Coronary artery (tissue), 2 donors: ENCODE data around the gene RAD17.

Source experiments
- DNase-seq: peaks from one replicate; pipeline ENCODE4 v3.0.0-alpha.2; 2017; ENCODE audit warnings: low spot score
- H3K27ac ChIP-seq, 2 donors: fragments of 200-600 bp; sonication (generic); one replicate each; pipeline ENCODE4 v1.5.1; 2016 to 2019
- H3K4me3 ChIP-seq: fragments of 200-600 bp; sonication (generic); 2 replicates; pipeline ENCODE4 v1.5.1; 2016; ENCODE audit warnings: mild to moderate bottlenecking, moderate library complexity
- TF ChIP-seq, protein P1 (sequence below): fragments of 200-600 bp; sonication (generic); IDR thresholded peaks from one replicate; pipeline ENCODE4 v1.5.1; 2019; ENCODE audit warnings: antibody characterized with exemption

Gene RAD17

GRCh38 chr5:69335341-69335935 is 34.2 kb upstream of the RAD17 start:
- TF ChIP-seq, protein P1, sequence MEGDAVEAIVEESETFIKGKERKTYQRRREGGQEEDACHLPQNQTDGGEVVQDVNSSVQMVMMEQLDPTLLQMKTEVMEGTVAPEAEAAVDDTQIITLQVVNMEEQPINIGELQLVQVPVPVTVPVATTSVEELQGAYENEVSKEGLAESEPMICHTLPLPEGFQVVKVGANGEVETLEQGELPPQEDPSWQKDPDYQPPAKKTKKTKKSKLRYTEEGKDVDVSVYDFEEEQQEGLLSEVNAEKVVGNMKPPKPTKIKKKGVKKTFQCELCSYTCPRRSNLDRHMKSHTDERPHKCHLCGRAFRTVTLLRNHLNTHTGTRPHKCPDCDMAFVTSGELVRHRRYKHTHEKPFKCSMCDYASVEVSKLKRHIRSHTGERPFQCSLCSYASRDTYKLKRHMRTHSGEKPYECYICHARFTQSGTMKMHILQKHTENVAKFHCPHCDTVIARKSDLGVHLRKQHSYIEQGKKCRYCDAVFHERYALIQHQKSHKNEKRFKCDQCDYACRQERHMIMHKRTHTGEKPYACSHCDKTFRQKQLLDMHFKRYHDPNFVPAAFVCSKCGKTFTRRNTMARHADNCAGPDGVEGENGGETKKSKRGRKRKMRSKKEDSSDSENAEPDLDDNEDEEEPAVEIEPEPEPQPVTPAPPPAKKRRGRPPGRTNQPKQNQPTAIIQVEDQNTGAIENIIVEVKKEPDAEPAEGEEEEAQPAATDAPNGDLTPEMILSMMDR, result no peak
- no peak for DNase-seq

DNA sequence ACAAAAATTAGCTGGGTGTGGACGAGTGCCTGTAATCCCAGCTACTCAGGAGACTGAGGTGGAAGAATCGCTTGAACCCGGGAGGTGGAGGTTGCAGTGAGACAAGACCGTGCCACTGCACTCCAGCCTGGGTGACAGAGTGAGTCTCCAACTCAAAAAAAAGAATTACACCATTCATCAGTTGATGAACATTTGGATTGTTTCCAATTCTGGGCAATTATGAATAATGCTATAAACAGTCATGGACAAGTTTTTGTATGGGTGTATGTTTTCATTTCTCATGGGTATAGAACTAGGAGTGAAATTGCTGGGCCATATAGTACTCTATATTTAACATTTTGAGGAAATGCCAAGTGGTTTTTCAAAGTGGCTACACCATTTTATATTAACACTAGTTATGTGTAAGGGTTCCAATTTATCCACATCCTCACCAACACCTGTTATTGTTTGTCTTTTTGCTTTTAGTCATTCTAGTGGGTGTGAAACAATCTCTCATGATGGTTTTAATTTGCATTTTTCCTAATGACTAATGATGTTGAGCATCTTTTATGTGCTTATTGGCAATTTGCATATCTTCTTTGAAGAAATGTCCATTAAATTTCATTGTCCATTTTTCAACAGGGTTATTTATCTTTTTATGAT is 28.0 kb upstream of the RAD17 start:
- DNase-seq, result no peak
- TF ChIP-seq, protein P1, result no peak
- Histone ChIP-seq H3K27ac (no peak overlapping the region), H3K4me3 (no peak overlapping the region)

More at GRCh38 chr5:69335341-69335935, 34.2 kb upstream of the RAD17 start:
- no peak overlapping the region for H3K4me3 ChIP-seq
- no peak overlapping the region for H3K27ac ChIP-seq

DNA sequence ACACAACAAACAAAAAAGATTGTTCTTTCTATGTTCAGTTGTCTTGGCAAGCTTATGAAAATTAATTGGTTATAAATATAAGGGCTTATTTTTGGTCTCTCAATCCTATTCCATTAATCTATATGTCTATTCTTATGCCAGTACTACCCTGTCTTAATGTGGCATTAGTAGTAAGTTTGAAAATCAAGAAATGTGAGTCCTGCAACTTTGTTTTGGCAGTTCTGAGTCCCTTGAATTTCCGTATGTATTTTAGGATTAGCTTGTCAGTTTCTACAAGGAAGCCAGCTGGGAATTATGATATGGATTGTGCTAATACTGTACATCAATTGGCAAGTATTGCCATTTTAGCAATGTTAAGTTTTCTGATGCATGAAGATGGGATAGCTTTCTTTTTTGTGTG is 26.5 kb upstream of the RAD17 start:
- no peak overlapping the region for H3K27ac ChIP-seq

GRCh38 chr5:69350664-69351063 is 19.0 kb upstream of the RAD17 start:
- DNase-seq, result no peak

More for the DNA sequence above, 26.5 kb upstream of the RAD17 start:
- TF ChIP-seq, protein P1, result no peak
- H3K4me3 ChIP-seq, result no peak overlapping the region
- DNase-seq, result no peak

GRCh38 chr5:69359699-69360098 is 9.9 kb upstream of the RAD17 start:
- TF ChIP-seq, protein P1, result no peak
- H3K4me3 ChIP-seq, result no peak overlapping the region
- no peak overlapping the region for H3K27ac ChIP-seq

More at GRCh38 chr5:69350664-69351063, 19.0 kb upstream of the RAD17 start:
- H3K4me3 ChIP-seq, result no peak overlapping the region
- TF ChIP-seq, protein P1, result no peak
- no peak overlapping the region for H3K27ac ChIP-seq

GRCh38 chr5:69360442-69360841 is 9.2 kb upstream of the RAD17 start:
- no peak overlapping the region for H3K27ac ChIP-seq
- no peak for DNase-seq
- no peak overlapping the region for H3K4me3 ChIP-seq
- TF ChIP-seq, protein P1, result no peak

More at GRCh38 chr5:69359699-69360098, 9.9 kb upstream of the RAD17 start:
- DNase-seq, result no peak

- no peak for DNase-seq
- TF ChIP-seq, protein P1, result no peak
Measured at GRCh38 chr5:69364414-69364813, 5.2 kb upstream of the RAD17 start.

More at GRCh38 chr5:69364414-69364813, 5.2 kb upstream of the RAD17 start:
- no peak overlapping the region for H3K27ac ChIP-seq
- H3K4me3 ChIP-seq, result no peak overlapping the region
